Ishikawa (cell line): ENCODE measurements around the gene GOLT1B.

Experiments used
- CEBPB ChIP-seq: IDR thresholded peaks from 2 replicates; pipeline ENCODE4 v1.6.1; 2012
- CREB1 ChIP-seq: IDR thresholded peaks from 2 replicates; pipeline ENCODE4 v1.6.1; 2012; ENCODE audit warnings: low read depth
- EGR1 ChIP-seq: IDR thresholded peaks from 2 replicates; pipeline ENCODE4 v1.6.1; 2012
- EP300 ChIP-seq: IDR thresholded peaks from 2 replicates; pipeline ENCODE4 v1.6.1; 2012; ENCODE audit warnings: borderline replicate concordance
- FOXM1 ChIP-seq: IDR thresholded peaks from 2 replicates; pipeline ENCODE4 v1.6.1; 2012; ENCODE audit warnings: low read depth, borderline replicate concordance
- MAX ChIP-seq: IDR thresholded peaks from 2 replicates; pipeline ENCODE4 v1.6.1; 2012
- NFIC ChIP-seq: IDR thresholded peaks from 2 replicates; pipeline ENCODE4 v1.6.1; 2012
- RAD21 ChIP-seq: IDR thresholded peaks from 2 replicates; pipeline ENCODE4 v1.6.1; 2012; ENCODE audit warnings: low read depth
- REST ChIP-seq: IDR thresholded peaks from 2 replicates; pipeline ENCODE4 v1.6.1; 2012; ENCODE audit warnings: low read depth, mild to moderate bottlenecking
- TAF1 ChIP-seq: IDR thresholded peaks from 2 replicates; pipeline ENCODE4 v1.6.1; 2012; ENCODE audit warnings: low read depth, mild to moderate bottlenecking
- TCF12 ChIP-seq: IDR thresholded peaks from 2 replicates; pipeline ENCODE4 v1.6.1; 2012; ENCODE audit warnings: low read depth
- TEAD4 ChIP-seq: IDR thresholded peaks from 2 replicates; pipeline ENCODE4 v1.6.1; 2012
- USF1 ChIP-seq: IDR thresholded peaks from 2 replicates; pipeline ENCODE4 v1.6.1; 2012
- YY1 ChIP-seq: IDR thresholded peaks from 2 replicates; pipeline ENCODE4 v1.6.1; 2012; ENCODE audit warnings: low read depth
- ZBTB7A ChIP-seq: IDR thresholded peaks from 2 replicates; pipeline ENCODE4 v1.6.1; 2012; ENCODE audit warnings: low read depth

GOLT1B gene

DNA sequence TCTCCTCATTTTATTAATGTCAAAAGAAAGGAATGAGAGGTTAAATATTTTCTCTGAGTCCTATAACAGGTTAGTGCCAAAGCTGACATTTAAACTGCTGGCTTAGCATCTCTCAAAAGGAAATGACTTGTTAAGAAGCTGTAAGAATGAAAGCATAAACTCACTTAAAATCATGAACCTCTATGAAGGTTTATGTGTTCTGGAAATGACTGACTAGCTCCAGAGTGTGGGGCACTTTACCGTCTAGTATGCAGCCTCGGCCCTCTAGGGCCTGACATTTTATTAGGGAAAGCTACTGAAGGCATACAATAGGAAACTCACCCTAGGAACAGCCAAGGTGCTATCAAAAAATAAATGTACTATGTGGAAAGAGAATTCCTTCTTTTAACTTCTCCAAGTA lies 59.6 kb downstream of the GOLT1B start:
- TF ChIP-seq CEBPB, result no peak
- no peak for TF ChIP-seq RAD21
- no peak for TF ChIP-seq FOXM1
- TF ChIP-seq NFIC, result no peak

GRCh38 chr12:21562859-21563258 lies 61.3 kb downstream of the GOLT1B start:
- no peak for TF ChIP-seq TAF1
- no peak for TF ChIP-seq EGR1
- no peak for TF ChIP-seq TCF12

- TF ChIP-seq TCF12 (no peak), CEBPB (no peak), USF1 (no peak), TEAD4 (no peak), CREB1 (no peak), RAD21 (no peak), EGR1 (no peak), YY1 (no peak), ZBTB7A (no peak), MAX (no peak), TAF1 (no peak)
Measured at GRCh38 chr12:21566223-21566906, 64.8 kb downstream of the GOLT1B start.

GRCh38 chr12:21566907-21567394 lies 65.4 kb downstream of the GOLT1B start:
- TF ChIP-seq REST (no peak), ZBTB7A (no peak), TAF1 (no peak), NFIC (no peak), EP300 (no peak), EGR1 (no peak), RAD21 (no peak), TCF12 (no peak), USF1 (no peak), MAX (no peak), CEBPB (no peak), YY1 (no peak), FOXM1 (no peak), CREB1 (no peak), TEAD4 (no peak)
